ENCODE measurements around the gene KIAA1671. TPM values are rescaled to one million over a fixed set of nuclear protein-coding genes. Genes with fewer than 3 reads are reported as not detected.

The KIAA1671 gene
- total RNA-seq, 4 donors from 2014 or later: 83.1 to 162 (median 105) TPM

DNA sequence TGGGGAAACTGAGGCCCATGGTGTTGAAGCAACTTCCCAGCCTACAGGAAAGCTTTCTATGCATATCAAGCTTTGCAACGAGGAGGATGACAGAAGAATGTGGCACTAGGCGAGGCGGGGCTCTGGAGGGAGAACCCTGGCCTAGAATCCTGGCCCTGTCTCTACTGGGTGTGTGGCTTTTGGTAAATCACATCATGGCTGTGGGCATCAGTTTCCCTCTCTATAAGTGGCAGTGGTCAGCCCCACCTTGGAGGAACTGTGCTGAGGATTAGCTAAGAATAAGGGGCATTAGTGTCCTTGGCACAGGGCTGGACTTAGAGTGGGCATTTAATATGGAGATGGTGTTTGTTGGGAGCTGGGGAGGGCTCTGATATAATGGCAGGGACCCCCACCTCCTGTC, 124.5 kb downstream of the KIAA1671 start:
- in situ Hi-C loops (cut with MboI; ENCODE audit: low pct_ligation_motif_present in 1 of 4, low pct_unique_long_range_greater_than_20kb in 1 of 4, low sequenced_read_pairs in 3 of 4) (loop anchor here in 1 of 4 donors (10.0 kb wide), 1 partner anchor 98 kb away; no protein-coding TSS in a partner anchor), intact Hi-C loops (cut with DNase I; ENCODE audit: low total_unique reads) (no loop called here)
- no peak for TF ChIP-seq EP300 (IDR thresholded peaks at IDR 0.05; ENCODE audit: low read depth)
- TF ChIP-seq, protein P1, sequence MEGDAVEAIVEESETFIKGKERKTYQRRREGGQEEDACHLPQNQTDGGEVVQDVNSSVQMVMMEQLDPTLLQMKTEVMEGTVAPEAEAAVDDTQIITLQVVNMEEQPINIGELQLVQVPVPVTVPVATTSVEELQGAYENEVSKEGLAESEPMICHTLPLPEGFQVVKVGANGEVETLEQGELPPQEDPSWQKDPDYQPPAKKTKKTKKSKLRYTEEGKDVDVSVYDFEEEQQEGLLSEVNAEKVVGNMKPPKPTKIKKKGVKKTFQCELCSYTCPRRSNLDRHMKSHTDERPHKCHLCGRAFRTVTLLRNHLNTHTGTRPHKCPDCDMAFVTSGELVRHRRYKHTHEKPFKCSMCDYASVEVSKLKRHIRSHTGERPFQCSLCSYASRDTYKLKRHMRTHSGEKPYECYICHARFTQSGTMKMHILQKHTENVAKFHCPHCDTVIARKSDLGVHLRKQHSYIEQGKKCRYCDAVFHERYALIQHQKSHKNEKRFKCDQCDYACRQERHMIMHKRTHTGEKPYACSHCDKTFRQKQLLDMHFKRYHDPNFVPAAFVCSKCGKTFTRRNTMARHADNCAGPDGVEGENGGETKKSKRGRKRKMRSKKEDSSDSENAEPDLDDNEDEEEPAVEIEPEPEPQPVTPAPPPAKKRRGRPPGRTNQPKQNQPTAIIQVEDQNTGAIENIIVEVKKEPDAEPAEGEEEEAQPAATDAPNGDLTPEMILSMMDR (IDR thresholded peaks at IDR 0.05): no peak
- TF ChIP-seq POLR2AphosphoS5 (IDR thresholded peaks at IDR 0.05): no peak
- no peak for TF ChIP-seq POLR2A (IDR thresholded peaks at IDR 0.05)
- H3K9me3 ChIP-seq: no peaks in the 10 kb centered on the region
- no peaks in the 10 kb centered on the region for H3K4me1 ChIP-seq
- H3K36me3 ChIP-seq: no peaks in the 10 kb centered on the region
- H3K4me3 ChIP-seq: no peak overlapping the region
- H3K27me3 ChIP-seq: no peaks in the 10 kb centered on the region
- WGBS, 2 donors (ENCODE audit: low coverage in 1 of 2): 72% methylated on average over 3 of the region's 3 CpGs; no CpG with 5 or more reads in 1 of the 2 donors
- no peak for DNase-seq
- no peak overlapping the region for H3K27ac ChIP-seq

DNA sequence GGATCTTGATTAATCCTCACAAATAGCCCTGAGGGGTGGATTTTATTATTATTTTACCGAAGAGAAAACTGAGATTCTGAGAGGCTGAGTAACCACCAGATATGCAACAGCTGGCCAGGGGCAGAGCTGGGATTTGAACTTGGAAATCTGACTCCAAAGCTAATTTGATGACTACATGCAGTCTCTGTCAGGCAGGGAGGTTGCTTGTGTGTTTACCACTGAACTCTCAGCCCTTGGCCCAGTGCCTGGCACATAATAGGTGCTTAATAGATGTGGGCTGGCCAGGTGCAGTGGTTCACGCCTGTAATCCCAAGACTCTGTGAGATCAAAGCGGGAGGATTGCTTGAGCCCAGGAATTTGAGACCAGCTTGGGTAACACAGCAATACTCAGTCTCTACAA, 125.4 kb downstream of the KIAA1671 start:
- in situ Hi-C loops (cut with MboI; ENCODE audit: low pct_ligation_motif_present in 1 of 4, low pct_unique_long_range_greater_than_20kb in 1 of 4, low sequenced_read_pairs in 3 of 4) (loop anchor here in 1 of 4 donors (10.0 kb wide), 1 partner anchor 97 kb away; no protein-coding TSS in a partner anchor), intact Hi-C loops (cut with DNase I; ENCODE audit: low total_unique reads) (no loop called here)
- no peaks in the 10 kb centered on the region for H3K36me3 ChIP-seq
- no peak for DNase-seq
- H3K4me3 ChIP-seq: no peak overlapping the region
- TF ChIP-seq EP300 (IDR thresholded peaks at IDR 0.05; ENCODE audit: low read depth) (no peak), POLR2A (IDR thresholded peaks at IDR 0.05) (no peak), POLR2AphosphoS5 (IDR thresholded peaks at IDR 0.05) (no peak)
- TF ChIP-seq, protein P1 (IDR thresholded peaks at IDR 0.05): no peak
- 73 to 80% methylated on average over 1 to 3 of the region's 3 CpGs for WGBS, 2 donors (ENCODE audit: low coverage in 1 of 2)
- no peaks in the 10 kb centered on the region for H3K27me3 ChIP-seq
- no peak overlapping the region for H3K27ac ChIP-seq
- no peaks in the 10 kb centered on the region for H3K9me3 ChIP-seq
- no peaks in the 10 kb centered on the region for H3K4me1 ChIP-seq

DNA sequence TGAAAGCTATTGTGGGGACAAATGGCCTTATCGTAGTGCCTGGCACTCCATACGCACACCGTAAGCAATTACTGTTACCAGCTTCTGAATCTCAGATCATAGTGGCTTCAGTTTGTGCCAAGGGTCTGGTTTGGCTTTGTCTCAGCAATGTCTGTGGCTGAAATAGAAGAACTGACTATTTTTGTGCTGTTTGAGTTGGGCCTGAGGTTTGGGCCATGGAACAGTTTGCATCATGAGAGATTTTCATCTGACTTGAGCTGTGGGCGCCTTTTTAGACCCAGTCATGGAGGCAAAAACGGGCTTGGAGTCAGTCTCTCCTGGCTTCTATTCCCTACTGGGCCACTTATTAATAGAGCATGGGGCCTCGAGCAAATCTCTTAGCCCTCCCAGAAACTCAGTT, 126.1 kb downstream of the KIAA1671 start:
- TF ChIP-seq POLR2A (IDR thresholded peaks at IDR 0.05): no peak
- no peak for TF ChIP-seq POLR2AphosphoS5 (IDR thresholded peaks at IDR 0.05)
- no peak for TF ChIP-seq EP300 (IDR thresholded peaks at IDR 0.05; ENCODE audit: low read depth)
- TF ChIP-seq, protein P1 (IDR thresholded peaks at IDR 0.05): no peak
- DNase-seq: no peak
- 91% methylated on average over 6 of the region's 6 CpGs; no CpG with 5 or more reads in 1 of the 2 donors for WGBS, 2 donors (ENCODE audit: low coverage in 1 of 2)
- H3K36me3 ChIP-seq: no peaks in the 10 kb centered on the region
- H3K9me3 ChIP-seq: no peaks in the 10 kb centered on the region
- intact Hi-C loops (cut with DNase I; ENCODE audit: low total_unique reads): no loop called here
- H3K4me1 ChIP-seq: no peaks in the 10 kb centered on the region
- H3K4me3 ChIP-seq: no peak overlapping the region
- in situ Hi-C loops (cut with MboI; ENCODE audit: low pct_ligation_motif_present in 1 of 4, low pct_unique_long_range_greater_than_20kb in 1 of 4, low sequenced_read_pairs in 3 of 4): loop anchor here in 1 of 4 donors (10.0 kb wide), 1 partner anchor 96 kb away; no protein-coding TSS in a partner anchor
- H3K27ac ChIP-seq: no peak overlapping the region
- H3K27me3 ChIP-seq: no peaks in the 10 kb centered on the region

DNA sequence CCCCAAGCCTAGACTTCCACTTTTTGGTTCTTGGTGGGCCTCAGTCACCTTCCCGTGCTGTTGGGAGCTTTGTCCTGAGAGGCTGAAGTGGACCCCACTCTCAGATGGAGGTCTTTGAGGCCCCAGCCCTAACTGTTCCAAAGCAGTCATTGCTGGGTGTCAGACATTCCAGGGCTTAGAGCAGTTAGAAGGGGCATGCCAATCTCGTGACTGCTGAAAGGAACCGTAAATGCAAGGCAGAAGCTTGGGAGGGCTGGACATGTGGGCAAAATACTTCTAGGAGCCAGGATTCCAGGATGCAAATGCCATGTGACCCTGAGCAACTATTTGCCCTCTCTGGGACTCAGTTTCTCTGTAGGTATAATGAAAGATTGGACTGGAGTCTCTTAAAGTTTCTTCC, 128.3 kb downstream of the KIAA1671 start:
- TF ChIP-seq EP300 (IDR thresholded peaks at IDR 0.05; ENCODE audit: low read depth) (no peak), POLR2AphosphoS5 (IDR thresholded peaks at IDR 0.05) (no peak), POLR2A (IDR thresholded peaks at IDR 0.05) (no peak)
- TF ChIP-seq, protein P1 (IDR thresholded peaks at IDR 0.05): no peak
- Histone ChIP-seq H3K4me1 (peaks cover 0 to 6% (median 5%) of the 10 kb centered on the region in 4 donors), H3K4me3 (no peak overlapping the region), H3K9me3 (no peaks in the 10 kb centered on the region), H3K36me3 (no peaks in the 10 kb centered on the region), H3K27ac (no peak overlapping the region), H3K27me3 (no peaks in the 10 kb centered on the region)
- 57% methylated on average over 3 of the region's 3 CpGs; no CpG with 5 or more reads in 1 of the 2 donors for WGBS, 2 donors (ENCODE audit: low coverage in 1 of 2)
- intact Hi-C loops (cut with DNase I; ENCODE audit: low total_unique reads): no loop called here
- in situ Hi-C loops (cut with MboI; ENCODE audit: low pct_ligation_motif_present in 1 of 4, low pct_unique_long_range_greater_than_20kb in 1 of 4, low sequenced_read_pairs in 3 of 4): no loop called here
- DNase-seq: no peak

Data from transverse colon (tissue), 4 donors.